ENCODE measurements around the gene KRT75. TPM values are rescaled to one million over a fixed set of nuclear protein-coding genes. Genes with fewer than 3 reads are reported as not detected.

KRT75 gene
- not detected for total RNA-seq

DNA sequence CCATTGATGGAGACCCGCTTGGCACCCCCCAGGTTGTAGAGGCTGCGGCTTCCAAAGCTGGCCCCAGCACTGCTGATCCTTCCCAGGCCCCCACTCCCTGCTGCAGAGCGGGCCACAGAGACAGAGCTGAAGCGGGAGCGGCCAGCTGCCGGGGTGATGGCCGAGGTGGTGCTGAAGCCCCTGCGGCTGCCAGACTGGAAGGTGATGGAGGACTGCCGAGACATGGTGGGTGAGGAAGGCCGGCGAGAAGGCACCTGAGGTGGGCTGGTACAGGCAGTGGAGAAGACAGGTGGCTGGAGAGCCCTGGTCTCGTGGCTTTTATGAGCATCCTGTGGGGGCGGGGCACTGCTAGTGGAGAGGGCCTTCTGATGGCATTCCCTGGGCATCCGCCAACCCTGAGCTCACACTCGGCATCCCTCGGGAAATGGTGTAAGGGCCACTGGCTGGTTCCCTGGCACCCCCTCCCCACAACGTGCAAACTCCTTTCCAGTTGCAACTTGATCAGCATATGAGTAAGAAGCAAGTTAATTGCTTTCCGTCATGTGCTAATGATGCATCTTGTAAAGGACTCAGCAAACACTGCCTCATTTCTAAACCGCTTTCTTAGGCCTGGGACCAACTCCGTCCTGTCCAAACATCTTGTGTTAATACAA lies at the start of gene KRT75:
Gene KRT75, minus strand, starts transcription at position 291 of the 653 bp plus-strand sequence. Its CDS starts 67 bp downstream, at position 224.
- H3K9me3 ChIP-seq: no peaks in the 10 kb centered on the region
- DNase-seq: no peak
- TF ChIP-seq POLR2A (IDR thresholded peaks at IDR 0.05): no peak
- TF ChIP-seq EP300 (IDR thresholded peaks at IDR 0.05; ENCODE audit: low read depth): no peak
- TF ChIP-seq, protein P1, sequence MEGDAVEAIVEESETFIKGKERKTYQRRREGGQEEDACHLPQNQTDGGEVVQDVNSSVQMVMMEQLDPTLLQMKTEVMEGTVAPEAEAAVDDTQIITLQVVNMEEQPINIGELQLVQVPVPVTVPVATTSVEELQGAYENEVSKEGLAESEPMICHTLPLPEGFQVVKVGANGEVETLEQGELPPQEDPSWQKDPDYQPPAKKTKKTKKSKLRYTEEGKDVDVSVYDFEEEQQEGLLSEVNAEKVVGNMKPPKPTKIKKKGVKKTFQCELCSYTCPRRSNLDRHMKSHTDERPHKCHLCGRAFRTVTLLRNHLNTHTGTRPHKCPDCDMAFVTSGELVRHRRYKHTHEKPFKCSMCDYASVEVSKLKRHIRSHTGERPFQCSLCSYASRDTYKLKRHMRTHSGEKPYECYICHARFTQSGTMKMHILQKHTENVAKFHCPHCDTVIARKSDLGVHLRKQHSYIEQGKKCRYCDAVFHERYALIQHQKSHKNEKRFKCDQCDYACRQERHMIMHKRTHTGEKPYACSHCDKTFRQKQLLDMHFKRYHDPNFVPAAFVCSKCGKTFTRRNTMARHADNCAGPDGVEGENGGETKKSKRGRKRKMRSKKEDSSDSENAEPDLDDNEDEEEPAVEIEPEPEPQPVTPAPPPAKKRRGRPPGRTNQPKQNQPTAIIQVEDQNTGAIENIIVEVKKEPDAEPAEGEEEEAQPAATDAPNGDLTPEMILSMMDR (IDR thresholded peaks at IDR 0.05): no peak
- no peak for TF ChIP-seq POLR2AphosphoS5 (IDR thresholded peaks at IDR 0.05)
- intact Hi-C loops (cut with DNase I; ENCODE audit: low total_unique reads) (no loop called here), in situ Hi-C loops (cut with MboI; ENCODE audit: low pct_ligation_motif_present in 1 of 4, low pct_unique_long_range_greater_than_20kb in 1 of 4, low sequenced_read_pairs in 3 of 4) (no loop called here)
- no peaks in the 10 kb centered on the region for H3K36me3 ChIP-seq
- H3K27me3 ChIP-seq: no peaks in the 10 kb centered on the region
- 68% methylated on average over 20 of the region's 20 CpGs; no CpG with 5 or more reads in 1 of the 2 donors for WGBS, 2 donors (ENCODE audit: low coverage in 1 of 2)
- H3K27ac ChIP-seq: no peak within 1 kb of the TSS
- H3K4me1 ChIP-seq: peaks cover 0 to 16% (median 6%) of the 10 kb centered on the region in 4 donors
- no peak within 1 kb of the TSS for H3K4me3 ChIP-seq

DNA sequence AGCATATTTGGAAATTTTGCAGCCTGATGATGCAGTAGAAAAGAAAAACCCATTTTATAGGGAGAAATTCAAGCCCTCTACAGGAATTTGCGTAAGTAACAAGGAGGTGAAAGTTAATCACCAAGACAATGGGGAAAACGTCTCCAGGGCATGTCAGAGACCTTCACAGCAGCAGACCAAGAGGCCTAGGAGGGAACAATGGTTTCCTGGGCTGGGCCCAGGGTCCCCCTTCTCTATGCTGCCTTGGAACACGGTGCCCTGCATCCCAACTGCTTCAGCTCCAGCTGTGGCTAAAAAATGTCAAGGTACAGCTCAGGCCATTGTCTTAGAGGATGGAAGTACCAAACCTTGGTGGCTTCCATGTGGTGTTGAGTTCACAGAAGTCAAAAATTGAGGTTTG lies 45.9 kb upstream of the KRT75 start:
- Histone ChIP-seq H3K4me3 (no peak overlapping the region), H3K27ac (no peak overlapping the region), H3K9me3 (no peaks in the 10 kb centered on the region), H3K4me1 (no peaks in the 10 kb centered on the region), H3K27me3 (no peaks in the 10 kb centered on the region), H3K36me3 (no peaks in the 10 kb centered on the region)
- WGBS, 2 donors (ENCODE audit: low coverage in 1 of 2): 60% methylated on average over 3 of the region's 3 CpGs; no CpG with 5 or more reads in 1 of the 2 donors
- TF ChIP-seq POLR2AphosphoS5 (IDR thresholded peaks at IDR 0.05) (no peak), POLR2A (IDR thresholded peaks at IDR 0.05) (no peak), EP300 (IDR thresholded peaks at IDR 0.05; ENCODE audit: low read depth) (no peak)
- TF ChIP-seq, protein P1 (IDR thresholded peaks at IDR 0.05): no peak
- no peak for DNase-seq
- in situ Hi-C loops (cut with MboI; ENCODE audit: low pct_ligation_motif_present in 1 of 4, low pct_unique_long_range_greater_than_20kb in 1 of 4, low sequenced_read_pairs in 3 of 4) (no loop called here), intact Hi-C loops (cut with DNase I; ENCODE audit: low total_unique reads) (no loop called here)

DNA sequence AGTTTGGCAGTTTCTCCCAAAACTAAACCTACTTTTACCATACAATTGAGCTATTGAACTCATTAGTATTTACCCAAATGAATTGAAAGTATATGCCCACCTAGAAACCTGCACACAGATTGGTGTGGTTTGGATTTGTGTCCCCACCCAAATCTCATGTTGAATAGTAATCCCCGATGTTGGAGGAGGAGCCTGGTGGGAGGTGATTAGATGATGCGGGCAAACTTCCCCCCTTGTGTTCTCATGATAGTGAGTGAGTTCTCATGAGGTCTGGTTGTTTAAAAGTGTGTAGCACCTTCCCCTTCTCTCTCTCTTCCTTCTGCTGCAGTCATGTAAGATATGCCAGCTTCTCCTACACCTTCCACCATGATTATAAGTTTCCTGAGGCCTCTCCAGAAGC lies 43.5 kb upstream of the KRT75 start:
- Histone ChIP-seq H3K27me3 (no peaks in the 10 kb centered on the region), H3K4me3 (no peak overlapping the region), H3K36me3 (no peaks in the 10 kb centered on the region), H3K9me3 (no peaks in the 10 kb centered on the region), H3K27ac (no peak overlapping the region), H3K4me1 (no peaks in the 10 kb centered on the region)
- in situ Hi-C loops (cut with MboI; ENCODE audit: low pct_ligation_motif_present in 1 of 4, low pct_unique_long_range_greater_than_20kb in 1 of 4, low sequenced_read_pairs in 3 of 4): no loop called here
- no peak for DNase-seq
- WGBS, 2 donors (ENCODE audit: low coverage in 1 of 2): 70 to 85% methylated on average over 2 of the region's 2 CpGs
- intact Hi-C loops (cut with DNase I; ENCODE audit: low total_unique reads): no loop called here
- TF ChIP-seq EP300 (IDR thresholded peaks at IDR 0.05; ENCODE audit: low read depth) (no peak), POLR2AphosphoS5 (IDR thresholded peaks at IDR 0.05) (no peak), POLR2A (IDR thresholded peaks at IDR 0.05) (no peak)
- TF ChIP-seq, protein P1 (IDR thresholded peaks at IDR 0.05): no peak

DNA sequence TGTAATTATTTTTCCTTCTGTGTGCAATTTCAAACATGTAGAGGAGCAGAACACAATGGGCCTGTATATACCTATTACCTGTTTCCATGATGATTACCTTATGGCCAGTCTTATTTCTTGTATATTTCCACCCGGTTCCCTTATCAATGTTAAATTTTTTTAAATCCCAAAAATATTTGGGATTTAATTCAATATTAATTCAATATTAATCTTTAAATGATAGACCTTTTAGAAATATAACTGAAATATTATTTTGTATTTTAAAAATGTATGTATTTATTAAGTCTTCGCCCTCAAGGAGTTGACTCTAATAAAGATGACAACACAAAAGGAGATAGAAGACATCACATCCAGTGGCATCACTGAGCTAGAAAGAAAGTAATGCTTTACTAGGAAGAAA lies 40.0 kb upstream of the KRT75 start:
- no peak for TF ChIP-seq POLR2A (IDR thresholded peaks at IDR 0.05)
- TF ChIP-seq EP300 (IDR thresholded peaks at IDR 0.05; ENCODE audit: low read depth): no peak
- TF ChIP-seq POLR2AphosphoS5 (IDR thresholded peaks at IDR 0.05): no peak
- TF ChIP-seq, protein P1 (IDR thresholded peaks at IDR 0.05): no peak
- WGBS, 2 donors (ENCODE audit: low coverage in 1 of 2): 78 to 100% methylated on average over 2 of the region's 2 CpGs
- H3K27ac ChIP-seq: no peak overlapping the region

More for the DNA sequence above, 40.0 kb upstream of the KRT75 start:
- in situ Hi-C loops (cut with MboI; ENCODE audit: low pct_ligation_motif_present in 1 of 4, low pct_unique_long_range_greater_than_20kb in 1 of 4, low sequenced_read_pairs in 3 of 4) (no loop called here), intact Hi-C loops (cut with DNase I; ENCODE audit: low total_unique reads) (no loop called here)
- no peak overlapping the region for H3K4me3 ChIP-seq
- no peak for DNase-seq
- H3K9me3 ChIP-seq: no peaks in the 10 kb centered on the region
- H3K27me3 ChIP-seq: no peaks in the 10 kb centered on the region
- no peaks in the 10 kb centered on the region for H3K4me1 ChIP-seq
- H3K36me3 ChIP-seq: no peaks in the 10 kb centered on the region

Measured in transverse colon (tissue), 4 donors.